Activated T-cell treated with anti-CD3 and anti-CD28 coated beads for 4 hours (primary cell): ENCODE measurements around the gene SNAP47.

Experiments used
- DNase-seq: peaks from one replicate; pipeline ENCODE4 v3.0.0-alpha.2; 2020

SNAP47 gene

DNA sequence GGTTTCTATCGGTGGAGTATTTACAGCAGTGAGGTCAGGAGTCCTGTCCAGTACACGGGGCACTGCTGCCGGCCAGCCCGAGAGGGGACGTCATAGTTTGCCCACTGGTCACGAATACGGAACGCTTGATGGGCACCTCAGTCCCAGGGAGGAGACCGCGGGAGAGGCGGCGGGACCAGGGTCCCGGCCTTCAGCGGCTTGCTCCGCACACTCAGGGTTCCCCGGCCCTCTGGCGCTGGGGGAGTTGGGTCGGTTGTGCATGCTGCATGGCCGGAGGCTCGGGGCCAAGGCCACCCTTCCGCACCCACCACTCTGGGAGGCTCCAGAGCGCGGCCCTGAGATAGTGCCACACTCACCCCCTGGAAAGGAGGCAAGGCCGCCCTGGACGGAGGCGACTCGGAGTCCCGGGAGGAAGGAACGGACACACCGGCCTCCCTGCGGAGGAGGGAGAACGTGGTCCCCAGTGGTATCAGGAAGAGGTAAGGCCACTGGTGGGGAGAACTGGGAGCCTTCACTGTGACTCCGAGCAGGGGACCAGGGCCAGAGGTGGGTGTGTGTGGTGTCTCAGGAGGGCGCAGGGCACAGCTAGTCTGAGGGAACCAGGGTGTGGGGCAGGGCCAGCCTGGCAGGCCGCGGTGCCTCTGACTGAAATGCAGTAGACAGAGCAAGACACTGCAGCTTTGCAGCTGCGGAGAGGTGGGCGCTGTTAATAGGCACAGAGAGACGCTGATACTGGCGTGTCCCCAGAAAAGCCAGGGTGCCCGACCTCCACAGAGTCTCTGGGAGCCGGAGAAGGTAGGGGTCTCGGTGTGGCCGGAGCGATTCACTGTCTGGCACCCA lies 51.7 kb downstream of the SNAP47 start:
- no peak for DNase-seq

- DNase-seq, result peak; percentile 91
These were observed 52.5 kb downstream of the SNAP47 start for GRCh38 chr1:227787513-227788270.

GRCh38 chr1:227788271-227789083 lies 53.2 kb downstream of the SNAP47 start:
- no peak for DNase-seq

DNA sequence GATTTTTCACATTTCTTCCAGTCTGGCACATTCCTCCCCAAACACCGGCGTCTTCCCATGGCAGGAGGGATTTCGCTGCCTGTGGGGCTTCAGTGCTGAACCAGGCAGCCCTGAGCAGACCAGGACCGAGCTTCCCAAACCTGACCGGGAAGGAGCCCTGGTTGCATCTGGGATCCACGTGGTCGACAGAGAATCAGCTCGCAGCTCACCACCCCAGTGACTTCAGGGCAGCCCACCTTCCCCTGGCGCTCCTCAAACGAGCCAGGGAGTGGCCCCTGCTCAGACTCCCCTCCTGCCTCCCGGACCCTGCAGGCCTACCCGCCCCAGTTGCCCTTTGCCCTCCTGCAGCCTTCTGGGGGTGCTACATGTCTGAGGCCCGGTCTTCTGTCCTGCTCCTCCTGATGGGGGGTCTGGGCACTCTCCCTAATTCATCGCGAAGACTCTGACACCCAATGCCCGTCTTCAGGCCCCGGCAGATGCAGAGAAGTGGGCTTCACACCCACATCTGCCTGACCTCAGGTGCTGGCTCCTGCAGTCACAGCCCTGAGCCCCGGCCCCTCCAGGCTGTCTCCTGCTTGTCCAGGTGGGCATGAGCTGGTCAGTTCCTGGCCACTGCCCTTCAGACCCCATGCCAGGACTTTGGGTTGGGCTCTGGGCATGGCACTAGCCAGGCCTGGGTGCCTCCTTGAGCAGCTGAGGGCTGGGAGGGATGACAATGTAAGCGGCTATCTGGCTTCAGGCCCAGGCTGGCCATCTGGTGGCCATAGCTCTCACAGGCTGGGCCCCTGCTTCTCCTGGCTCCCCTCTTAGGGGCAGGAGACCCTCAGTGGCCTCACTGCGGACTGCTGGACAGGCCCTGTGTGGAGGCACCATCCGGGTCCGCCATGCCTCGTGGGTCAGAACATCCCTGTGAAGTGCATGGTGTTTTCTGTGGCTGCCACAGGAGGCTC lies 54.1 kb downstream of the SNAP47 start:
- no peak for DNase-seq

DNA sequence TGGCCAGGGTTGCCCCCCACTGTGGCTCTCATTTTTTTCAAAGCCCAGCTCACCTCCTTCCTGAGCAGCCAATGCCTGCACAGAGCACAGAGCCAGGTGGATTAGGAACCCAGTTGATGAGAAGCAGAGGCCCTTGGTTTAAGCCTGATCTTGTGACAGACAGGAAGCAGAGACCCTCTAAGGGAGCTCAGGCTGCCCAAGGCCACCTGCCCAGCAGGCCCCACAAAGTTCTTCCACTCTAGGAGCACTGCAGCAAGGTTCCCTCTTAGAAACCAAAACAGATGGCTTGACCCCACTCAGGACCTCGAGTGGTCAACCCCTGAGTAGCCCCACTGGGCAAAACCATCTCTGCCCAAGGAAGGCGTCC lies 54.8 kb downstream of the SNAP47 start:
- DNase-seq, result no peak

GRCh38 chr1:227790868-227791267 lies 55.6 kb downstream of the SNAP47 start:
- DNase-seq, result no peak

DNA sequence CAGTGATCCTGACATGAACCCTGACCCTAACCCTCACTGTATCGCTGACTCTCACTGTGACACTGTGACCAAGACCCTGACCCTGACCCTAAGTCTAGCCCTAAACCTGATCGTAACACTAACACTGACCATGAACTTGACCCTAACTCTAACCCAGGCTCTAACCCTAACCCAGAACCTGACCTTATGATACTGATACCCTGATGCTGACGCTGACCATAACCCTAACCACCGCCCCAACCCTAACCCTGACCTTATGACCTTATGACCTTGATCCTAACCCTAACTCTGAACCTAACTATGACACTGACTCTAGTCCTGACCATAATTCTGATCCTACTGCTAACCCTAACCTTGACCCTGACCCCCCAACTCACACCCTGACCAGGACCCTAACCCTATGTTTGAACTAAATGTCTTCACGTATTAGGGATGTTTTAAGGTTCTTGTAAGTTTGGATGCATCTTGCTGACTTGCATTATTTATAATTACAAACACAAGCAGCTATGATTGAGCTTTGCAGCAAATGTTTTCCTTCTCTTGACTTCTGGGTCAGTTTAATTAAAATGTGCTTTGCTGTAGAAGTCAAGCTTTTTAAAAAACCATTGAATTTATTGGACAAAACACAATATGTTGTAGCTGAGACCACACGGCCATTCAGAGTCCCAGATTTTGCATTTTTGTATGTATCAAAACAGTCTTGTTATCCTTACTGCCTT lies 56.3 kb downstream of the SNAP47 start:
- DNase-seq, result no peak

DNA sequence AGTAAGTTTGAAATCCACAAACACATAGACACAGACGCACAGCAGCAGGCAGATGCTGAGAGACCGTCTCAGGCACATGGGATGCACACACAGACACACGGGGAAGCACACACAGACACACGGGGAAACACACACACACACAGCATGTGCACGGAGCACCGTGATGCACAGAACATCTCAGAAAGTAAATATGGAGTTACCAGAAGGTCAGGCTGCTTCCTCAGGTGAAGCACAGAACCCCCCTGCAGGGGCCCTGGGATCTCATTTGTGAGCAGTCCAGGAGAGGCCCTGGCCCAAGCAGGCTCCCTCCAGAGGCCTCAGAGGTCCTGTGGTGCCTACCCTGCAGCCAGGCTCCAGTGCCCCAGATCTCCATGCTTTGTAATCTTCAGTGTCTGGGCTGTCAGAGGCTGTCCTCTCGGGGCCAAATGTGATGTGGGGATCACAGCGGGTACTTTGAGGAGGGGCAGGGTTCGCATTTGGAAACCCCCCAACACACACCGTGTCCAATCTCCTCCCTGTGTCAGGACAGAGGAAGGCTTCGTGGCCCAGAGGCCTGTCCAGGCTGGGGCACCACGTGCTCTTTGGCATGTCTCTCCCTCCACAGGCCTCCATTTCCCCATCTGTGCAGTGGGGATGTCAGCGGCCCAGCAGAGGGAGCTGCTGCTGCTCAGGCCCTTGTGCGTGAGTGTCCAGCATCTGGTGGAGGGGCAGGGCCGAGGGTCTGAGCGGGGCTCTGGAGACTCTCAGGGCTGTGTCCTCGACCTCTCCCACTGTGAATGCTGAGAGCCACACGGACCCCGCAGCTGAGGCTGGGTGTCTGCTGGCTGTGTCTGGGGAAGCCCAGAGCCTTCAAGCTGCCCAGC lies 57.2 kb downstream of the SNAP47 start:
- DNase-seq, result no peak

DNA sequence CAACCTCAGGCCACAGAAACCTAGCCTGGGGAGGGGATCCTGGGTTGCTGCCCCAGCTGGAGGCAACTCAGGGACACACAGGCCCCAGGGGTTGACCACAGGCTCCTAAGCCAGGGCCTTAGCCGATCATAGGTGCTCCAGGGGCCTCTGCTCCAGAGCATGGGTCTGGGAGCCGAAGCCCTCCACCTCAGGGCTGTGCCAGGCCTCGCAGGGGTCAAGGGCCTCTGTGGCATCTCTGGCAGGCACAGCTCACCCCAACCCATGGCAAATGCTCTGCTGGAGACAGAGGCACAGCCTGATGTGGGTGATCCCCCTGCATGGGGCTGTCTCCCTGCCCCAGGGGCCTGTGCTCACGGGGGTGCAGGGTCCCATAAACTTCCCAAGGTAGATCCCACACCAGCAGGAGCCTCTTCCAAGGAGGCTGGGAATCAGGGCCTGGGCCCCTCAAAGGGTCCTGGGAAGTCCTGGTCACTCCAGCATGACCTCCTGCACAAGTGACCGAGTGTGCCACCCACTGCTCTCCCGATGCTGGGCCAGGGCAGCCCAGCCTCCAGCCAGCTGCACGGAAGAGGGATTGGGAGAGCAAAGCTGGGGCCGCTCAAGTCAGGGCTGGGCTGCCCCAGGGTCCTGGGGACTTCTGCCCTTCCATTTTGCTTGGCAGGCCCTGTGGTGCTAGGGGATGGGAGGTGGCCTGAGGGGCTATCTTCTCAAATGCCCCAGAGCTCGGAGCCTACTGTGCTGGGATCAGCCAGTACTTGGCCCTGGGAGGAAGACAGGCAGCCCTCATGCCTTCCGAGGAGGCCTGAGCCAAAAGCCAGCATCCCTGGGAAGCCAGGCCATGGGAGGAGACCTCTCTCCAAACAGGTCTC lies 58.1 kb downstream of the SNAP47 start:
- no peak for DNase-seq

DNA sequence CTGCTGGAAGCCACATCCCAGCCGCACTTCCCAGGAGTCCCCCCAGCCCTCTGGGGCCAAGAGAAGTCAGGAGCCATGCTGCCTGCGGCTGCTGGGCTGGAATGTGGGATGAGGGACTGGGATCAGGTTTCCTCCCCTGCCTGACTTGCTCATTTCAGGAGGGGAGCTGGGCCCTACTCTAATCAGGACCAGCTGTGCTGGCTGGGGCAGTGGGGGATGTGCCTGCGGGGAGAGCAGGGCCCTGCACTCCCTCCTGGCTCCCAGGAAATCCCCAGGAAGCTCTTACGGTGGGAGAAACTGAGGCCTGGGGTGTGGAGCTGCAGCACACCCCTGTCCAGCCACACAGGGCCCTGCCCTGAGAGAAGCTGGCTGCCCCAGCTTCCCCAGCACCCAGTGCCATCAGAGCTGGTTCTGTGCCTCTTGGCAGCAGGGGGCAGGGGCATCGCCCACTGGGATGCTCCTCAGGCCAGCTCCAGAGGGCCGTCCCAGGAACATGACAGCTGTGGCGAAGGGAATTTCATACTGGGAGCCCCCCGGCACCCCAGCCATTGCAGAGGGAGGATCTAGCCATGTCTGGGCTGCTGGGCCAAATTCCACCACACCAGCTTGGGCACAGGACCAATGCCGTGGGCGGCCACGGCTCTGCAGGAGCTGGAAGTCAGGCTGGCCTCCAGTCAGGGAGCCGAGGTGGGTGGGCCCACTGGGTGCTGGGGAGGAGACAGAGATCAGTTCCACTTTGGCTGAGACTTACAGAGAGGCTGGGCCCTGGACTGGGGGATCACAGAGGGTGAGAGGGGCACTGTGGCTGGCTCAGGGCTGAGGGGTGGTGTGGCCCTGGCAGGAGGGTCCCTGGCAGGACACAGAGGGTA lies 58.9 kb downstream of the SNAP47 start:
- DNase-seq, result no peak

DNA sequence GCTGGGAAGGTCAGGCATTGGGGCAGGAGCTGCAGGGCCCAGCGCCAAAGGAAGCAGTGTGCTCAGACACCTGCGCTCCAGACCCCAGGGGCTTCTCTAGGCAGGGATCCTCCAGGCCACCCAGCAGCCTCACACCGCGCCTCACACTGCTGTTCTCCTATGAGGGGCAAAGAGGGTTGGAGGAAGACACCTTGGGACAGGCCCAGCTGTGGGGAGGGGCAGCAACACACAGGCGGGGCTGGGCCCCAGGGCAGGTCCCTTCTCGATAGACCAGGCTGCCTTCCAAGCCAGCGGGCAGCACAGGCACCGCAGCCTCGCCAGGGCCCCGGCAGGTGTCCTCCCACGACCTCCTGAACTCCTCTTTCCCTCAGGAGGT lies 59.6 kb downstream of the SNAP47 start:
- DNase-seq, result no peak

DNA sequence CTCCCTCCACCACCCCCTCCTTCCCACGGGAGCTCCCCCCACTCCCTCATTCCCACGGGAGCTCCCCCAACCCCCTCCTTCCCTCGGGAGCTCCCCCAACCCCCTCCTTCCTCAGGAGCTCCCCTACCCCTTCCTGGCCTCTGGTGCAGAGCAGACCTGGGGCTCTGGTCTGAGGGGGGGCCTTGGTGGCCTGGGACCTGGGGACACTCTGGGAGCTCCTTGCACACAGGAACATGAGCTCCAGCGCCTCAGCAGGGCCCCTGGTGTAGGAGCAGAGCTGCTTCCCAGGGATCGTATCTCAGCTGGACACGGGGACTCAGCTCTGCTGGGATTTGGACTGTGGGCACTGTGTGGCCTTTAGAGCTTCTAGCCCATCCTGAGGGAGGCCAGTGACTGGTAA lies 60.5 kb downstream of the SNAP47 start:
- DNase-seq, result no peak

DNA sequence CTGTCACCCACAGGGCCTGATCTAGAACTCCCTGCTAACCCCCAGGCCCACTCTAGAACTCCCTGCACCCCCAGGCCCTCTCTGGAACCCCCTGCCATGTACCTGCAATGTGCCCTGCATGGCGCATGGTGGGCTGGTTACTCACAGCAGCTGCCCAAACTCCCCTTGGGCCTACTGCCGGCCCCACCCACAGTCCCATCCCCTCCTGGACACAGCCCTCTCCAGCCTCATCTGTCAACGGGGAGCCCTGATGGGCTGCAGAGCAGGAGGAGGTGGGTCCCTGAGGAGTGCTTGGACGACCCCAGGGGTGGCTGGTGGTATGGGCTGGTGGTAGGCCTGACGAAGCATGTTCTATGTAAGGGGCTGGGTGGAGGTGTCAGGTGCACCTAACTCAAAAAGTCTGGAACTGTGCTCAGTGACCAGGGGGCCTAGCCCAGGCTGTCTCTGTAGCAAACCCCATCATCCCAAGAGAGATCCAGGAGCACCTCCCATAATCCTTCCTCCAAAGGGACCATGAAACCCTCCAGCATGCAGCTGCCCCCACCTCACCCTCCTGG lies 61.2 kb downstream of the SNAP47 start:
- DNase-seq, result no peak

- no peak for DNase-seq
These were observed 61.9 kb downstream of the SNAP47 start for GRCh38 chr1:227797144-227797543.

GRCh38 chr1:227797625-227798024 lies 62.4 kb downstream of the SNAP47 start:
- DNase-seq, result no peak

DNA sequence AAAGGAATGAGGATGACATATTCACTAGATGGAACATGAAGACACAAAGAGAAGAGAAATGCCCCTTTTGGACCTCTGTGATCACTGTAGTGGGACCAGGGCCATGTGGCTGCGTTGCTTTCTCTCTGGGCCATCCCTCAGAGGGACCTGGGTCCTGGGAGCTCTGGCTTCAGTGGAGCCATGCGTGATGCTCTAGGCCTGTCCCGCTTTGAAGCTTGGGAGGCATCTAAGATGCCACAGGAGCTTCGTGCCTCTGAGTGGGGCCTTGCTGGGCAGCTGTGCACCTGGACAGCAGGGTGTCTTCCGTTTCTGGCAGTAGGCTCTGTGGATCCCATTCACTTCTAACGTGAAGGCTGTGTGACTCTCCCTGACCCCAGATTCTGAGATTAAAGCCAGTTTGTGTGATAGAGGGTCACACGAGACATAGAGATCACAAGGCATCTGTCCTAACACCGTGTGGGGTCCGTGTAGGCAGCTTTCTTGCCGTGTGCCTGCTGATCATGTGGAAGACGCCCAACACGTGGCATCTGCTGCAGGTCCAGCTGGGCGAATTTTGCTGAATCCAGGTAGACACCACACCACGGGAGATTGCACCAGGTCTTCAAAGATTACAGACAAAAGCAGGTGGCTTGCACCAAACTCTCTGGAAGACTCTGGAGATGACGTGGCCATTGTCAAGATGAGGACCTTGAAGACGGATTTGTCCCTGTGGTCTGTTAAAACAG lies 63.0 kb downstream of the SNAP47 start:
- DNase-seq, result no peak

GRCh38 chr1:227799756-227800155 lies 64.5 kb downstream of the SNAP47 start:
- no peak for DNase-seq

DNA sequence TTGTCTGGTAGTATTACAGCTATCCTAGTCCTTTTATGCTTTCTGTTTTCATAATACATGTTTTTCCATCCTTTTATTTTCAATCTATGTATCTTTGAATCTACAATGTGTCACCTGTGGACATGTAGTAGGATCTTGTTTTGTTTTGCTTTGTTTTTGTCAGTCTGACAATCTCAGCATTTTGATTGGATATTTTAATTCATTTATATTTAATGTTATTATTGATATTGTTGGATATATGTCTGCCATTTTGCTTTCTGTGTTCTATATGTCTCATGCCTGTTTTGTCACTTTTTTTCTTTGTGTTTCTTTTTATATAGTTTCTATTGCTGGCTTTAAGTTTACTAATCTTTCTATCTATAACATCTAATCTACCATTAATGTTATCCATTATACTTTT lies 68.7 kb downstream of the SNAP47 start:
- DNase-seq, result no peak
